Measurements from ENCODE around the gene WDR31.

WDR31 gene

DNA sequence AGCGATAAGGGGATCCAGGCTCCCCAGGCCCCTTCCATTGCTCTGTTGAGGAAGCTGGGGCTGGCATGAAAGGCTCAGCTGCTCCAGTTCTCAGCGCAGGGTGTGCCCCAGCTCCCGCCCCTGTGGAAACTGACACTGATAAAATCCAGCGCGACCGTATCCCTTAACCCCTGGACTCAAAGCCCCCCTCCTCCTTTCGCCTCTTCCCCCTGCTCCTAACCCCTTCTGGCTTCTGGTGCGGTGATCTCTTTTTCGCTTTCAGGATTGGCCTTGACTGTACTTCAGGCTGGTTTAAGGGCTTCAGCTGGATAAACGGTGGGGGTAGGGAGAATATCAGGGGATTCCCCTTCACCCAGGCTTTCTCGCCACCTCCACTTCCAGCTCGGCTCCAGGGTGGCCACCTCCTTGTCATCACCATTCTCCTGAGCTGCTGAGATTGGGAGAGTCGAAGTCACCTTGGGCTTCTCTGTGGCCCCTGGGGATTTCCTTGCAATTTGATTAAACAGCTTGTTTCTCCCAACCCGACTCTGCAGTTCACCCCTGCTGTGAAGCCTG, 10.1 kb upstream of the WDR31 start:
- Histone ChIP-seq H3K27ac (ENCODE audit: low read depth, low read length) (no peak overlapping the region), H3K27me3 (ENCODE audit: control insufficient read depth, insufficient read depth, low read length) (peaks cover 51% of the 10 kb centered on the region), H3K9ac (ENCODE audit: low read length) (no peak overlapping the region), H3K9me3 (ENCODE audit: control insufficient read depth, insufficient read depth, low read depth, low read length) (no peaks in the 10 kb centered on the region), H3K4me1 (ENCODE audit: control insufficient read depth, insufficient read depth, low read length) (peaks cover 14% of the 10 kb centered on the region), H3K4me3 (ENCODE audit: low read depth, low read length) (peak overlapping the region; percentile 56), H3K36me3 (ENCODE audit: control insufficient read depth, insufficient read depth, low read length) (no peaks in the 10 kb centered on the region)

DNA sequence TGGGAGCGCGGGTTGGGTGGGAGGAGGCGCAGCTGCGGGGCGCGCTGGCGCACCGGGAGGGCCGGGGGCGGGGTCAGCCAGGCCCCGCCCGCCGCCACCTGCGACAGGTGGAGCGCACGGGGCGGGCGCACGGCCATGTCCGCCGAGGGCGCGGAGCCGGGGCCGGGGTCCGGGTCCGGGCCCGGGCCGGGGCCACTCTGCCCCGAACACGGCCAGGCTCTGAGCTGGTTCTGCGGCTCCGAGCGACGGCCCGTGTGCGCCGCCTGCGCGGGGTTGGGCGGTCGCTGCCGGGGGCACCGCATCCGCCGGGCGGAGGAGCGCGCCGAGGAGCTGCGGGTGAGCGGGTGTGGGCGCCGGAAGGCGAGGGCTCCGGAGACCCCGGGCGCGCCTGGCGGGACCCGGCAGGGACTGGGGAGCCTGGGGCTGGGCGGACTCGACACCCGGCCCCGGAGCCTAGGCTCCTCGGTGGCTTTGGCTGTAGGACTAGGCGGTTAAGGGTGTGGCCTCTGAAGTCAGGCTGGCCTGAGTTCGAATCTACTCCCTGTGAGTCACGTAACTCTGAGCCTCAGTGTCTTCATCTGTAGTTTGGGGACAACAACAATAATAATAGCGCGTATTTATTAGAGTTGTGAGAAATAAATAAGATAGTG, 9.5 kb upstream of the WDR31 start, which contains the start of gene BSPRY:
TSS of gene BSPRY (plus strand) at position 97 of the 650 bp plus-strand sequence. CDS start at position 136, 39 bp downstream.
- Histone ChIP-seq H3K27me3 (ENCODE audit: control insufficient read depth, insufficient read depth, low read length) (peaks cover 51% of the 10 kb centered on the region), H3K4me1 (ENCODE audit: control insufficient read depth, insufficient read depth, low read length) (peaks cover 14% of the 10 kb centered on the region), H3K27ac (ENCODE audit: low read depth, low read length) (no peak within 1 kb of the TSS), H3K9me3 (ENCODE audit: control insufficient read depth, insufficient read depth, low read depth, low read length) (no peaks in the 10 kb centered on the region), H3K36me3 (ENCODE audit: control insufficient read depth, insufficient read depth, low read length) (no peaks in the 10 kb centered on the region), H3K4me3 (ENCODE audit: low read depth, low read length) (peak within 1 kb of the TSS; percentile 56), H3K9ac (ENCODE audit: low read length) (no peak within 1 kb of the TSS)

DNA sequence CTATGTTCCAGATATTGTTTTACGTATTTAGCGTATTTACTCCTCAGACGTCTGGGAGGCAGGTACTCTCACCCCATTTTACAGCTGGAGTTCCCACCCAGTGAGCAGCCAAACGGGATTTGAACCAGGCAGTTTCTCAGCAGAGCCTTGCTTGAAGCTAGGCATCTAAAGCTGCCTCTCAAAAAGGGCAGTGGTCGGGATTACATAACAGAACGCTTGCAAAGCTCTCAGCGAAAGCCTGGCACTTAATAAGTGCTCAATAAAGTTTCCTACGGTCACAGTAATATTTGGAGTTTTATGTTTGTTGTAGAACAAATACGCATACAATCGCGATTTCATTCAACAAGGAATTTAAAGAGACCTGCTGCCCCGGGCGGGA, 9.0 kb upstream of the WDR31 start:
- H3K4me3 ChIP-seq (ENCODE audit: low read depth, low read length), result peak overlapping the region; percentile 56
- no peak overlapping the region for H3K9ac ChIP-seq (ENCODE audit: low read length)
- peaks cover 14% of the 10 kb centered on the region for H3K4me1 ChIP-seq (ENCODE audit: control insufficient read depth, insufficient read depth, low read length)
- peaks cover 51% of the 10 kb centered on the region for H3K27me3 ChIP-seq (ENCODE audit: control insufficient read depth, insufficient read depth, low read length)
- no peak overlapping the region for H3K27ac ChIP-seq (ENCODE audit: low read depth, low read length)
- H3K9me3 ChIP-seq (ENCODE audit: control insufficient read depth, insufficient read depth, low read depth, low read length), result no peaks in the 10 kb centered on the region
- H3K36me3 ChIP-seq (ENCODE audit: control insufficient read depth, insufficient read depth, low read length), result no peaks in the 10 kb centered on the region

DNA sequence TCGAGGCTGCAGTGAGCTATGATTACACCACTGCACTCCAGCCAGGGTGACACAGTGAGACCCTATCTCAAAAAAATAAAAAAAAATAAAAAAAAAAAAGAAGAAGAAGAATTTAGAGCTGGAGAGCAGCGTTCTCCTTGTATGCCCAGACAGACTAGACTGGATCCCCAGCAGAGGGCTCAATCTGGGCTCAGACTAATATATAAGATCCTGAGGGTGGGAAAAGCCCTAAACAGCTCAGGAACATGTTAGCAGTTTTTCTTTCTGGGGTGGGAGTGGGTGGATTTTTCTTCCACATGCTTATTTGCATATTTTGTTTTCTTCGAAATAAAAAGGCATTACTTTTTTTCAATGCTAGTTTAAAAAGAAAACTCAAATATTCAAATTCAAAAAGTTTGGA, 8.4 kb upstream of the WDR31 start:
- Histone ChIP-seq H3K27me3 (ENCODE audit: control insufficient read depth, insufficient read depth, low read length) (peaks cover 51% of the 10 kb centered on the region), H3K9ac (ENCODE audit: low read length) (no peak overlapping the region), H3K36me3 (ENCODE audit: control insufficient read depth, insufficient read depth, low read length) (no peaks in the 10 kb centered on the region), H3K4me3 (ENCODE audit: low read depth, low read length) (no peak overlapping the region), H3K4me1 (ENCODE audit: control insufficient read depth, insufficient read depth, low read length) (peaks cover 14% of the 10 kb centered on the region), H3K27ac (ENCODE audit: low read depth, low read length) (no peak overlapping the region), H3K9me3 (ENCODE audit: control insufficient read depth, insufficient read depth, low read depth, low read length) (no peaks in the 10 kb centered on the region)

DNA sequence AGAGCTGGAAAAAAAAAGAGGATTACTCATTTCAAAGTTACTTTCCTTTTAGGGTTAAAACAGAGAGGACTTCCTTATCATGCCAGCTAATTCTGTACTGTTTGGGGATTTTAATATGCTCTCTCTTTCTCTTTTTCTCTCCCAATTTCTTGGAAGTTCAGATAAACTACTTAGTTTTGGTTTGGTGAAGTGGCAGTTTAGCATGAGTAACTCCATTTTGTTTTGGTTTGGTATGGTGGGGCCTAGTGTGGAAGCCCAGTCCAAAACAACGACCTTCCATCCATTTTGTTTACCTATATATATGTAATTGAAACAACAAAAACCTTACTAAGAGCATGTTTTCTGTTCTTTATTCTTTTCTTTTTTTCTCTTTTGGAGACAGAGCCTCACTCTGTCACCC, 5.6 kb upstream of the WDR31 start:
- Histone ChIP-seq H3K27me3 (ENCODE audit: control insufficient read depth, insufficient read depth, low read length) (peaks cover 40% of the 10 kb centered on the region), H3K4me1 (ENCODE audit: control insufficient read depth, insufficient read depth, low read length) (peaks cover 7% of the 10 kb centered on the region), H3K36me3 (ENCODE audit: control insufficient read depth, insufficient read depth, low read length) (no peaks in the 10 kb centered on the region), H3K9me3 (ENCODE audit: control insufficient read depth, insufficient read depth, low read depth, low read length) (no peaks in the 10 kb centered on the region), H3K4me3 (ENCODE audit: low read depth, low read length) (no peak overlapping the region), H3K27ac (ENCODE audit: low read depth, low read length) (no peak overlapping the region), H3K9ac (ENCODE audit: low read length) (no peak overlapping the region)

DNA sequence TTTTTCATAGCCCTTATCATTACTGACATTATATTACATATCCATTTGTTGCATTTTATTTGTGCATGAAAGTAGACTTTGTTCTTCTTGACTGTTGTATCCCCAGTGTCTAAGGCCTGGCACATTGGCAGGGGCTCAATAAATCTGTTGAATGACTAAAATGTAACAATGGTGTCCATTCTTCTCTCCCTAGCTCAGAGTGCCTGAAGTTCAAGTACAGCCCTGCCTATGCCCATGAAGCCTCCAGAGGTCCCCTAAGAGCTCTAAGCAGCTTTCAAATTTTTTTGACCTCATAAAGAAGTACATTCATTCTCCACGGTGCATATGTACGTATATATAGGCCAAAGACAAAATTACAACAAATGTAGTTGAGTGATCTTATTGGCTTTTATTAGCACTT, 5.1 kb upstream of the WDR31 start:
- Histone ChIP-seq H3K9me3 (ENCODE audit: control insufficient read depth, insufficient read depth, low read depth, low read length) (no peaks in the 10 kb centered on the region), H3K4me3 (ENCODE audit: low read depth, low read length) (no peak overlapping the region), H3K36me3 (ENCODE audit: control insufficient read depth, insufficient read depth, low read length) (no peaks in the 10 kb centered on the region), H3K4me1 (ENCODE audit: control insufficient read depth, insufficient read depth, low read length) (peaks cover 2% of the 10 kb centered on the region; the same call in 1 of the 2 replicates), H3K9ac (ENCODE audit: low read length) (no peak overlapping the region), H3K27me3 (ENCODE audit: control insufficient read depth, insufficient read depth, low read length) (peaks cover 36% of the 10 kb centered on the region), H3K27ac (ENCODE audit: low read depth, low read length) (no peak overlapping the region)

DNA sequence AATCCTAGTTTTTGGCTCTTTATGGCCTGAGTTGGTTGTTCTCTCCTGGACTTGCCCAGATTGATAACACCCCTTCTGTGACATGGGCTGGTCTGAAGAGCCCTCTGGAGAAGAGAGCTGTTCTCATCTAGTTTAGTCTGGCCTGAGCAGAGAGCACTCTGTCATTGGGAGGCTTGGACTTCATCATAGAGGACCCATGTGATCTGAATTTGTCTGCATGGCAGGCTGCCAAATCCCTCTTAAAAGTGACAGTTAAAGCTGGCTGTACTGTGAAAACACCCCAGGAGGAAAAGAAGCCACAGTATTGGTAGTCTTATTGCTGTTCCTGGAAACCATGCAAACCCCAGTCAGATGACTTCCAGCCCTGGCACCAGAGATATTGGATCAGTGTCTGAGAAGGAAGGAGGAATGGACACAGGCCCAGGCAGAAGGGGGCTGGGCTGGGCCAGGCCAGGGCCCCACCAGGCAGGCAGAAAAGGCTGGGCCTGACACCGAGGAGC, 3.7 kb upstream of the WDR31 start:
- Histone ChIP-seq H3K4me1 (ENCODE audit: control insufficient read depth, insufficient read depth, low read length) (no peaks in the 10 kb centered on the region), H3K36me3 (ENCODE audit: control insufficient read depth, insufficient read depth, low read length) (no peaks in the 10 kb centered on the region), H3K27me3 (ENCODE audit: control insufficient read depth, insufficient read depth, low read length) (peaks cover 26% of the 10 kb centered on the region), H3K9me3 (ENCODE audit: control insufficient read depth, insufficient read depth, low read depth, low read length) (no peaks in the 10 kb centered on the region), H3K27ac (ENCODE audit: low read depth, low read length) (no peak overlapping the region), H3K9ac (ENCODE audit: low read length) (no peak overlapping the region), H3K4me3 (ENCODE audit: low read depth, low read length) (no peak overlapping the region)

DNA sequence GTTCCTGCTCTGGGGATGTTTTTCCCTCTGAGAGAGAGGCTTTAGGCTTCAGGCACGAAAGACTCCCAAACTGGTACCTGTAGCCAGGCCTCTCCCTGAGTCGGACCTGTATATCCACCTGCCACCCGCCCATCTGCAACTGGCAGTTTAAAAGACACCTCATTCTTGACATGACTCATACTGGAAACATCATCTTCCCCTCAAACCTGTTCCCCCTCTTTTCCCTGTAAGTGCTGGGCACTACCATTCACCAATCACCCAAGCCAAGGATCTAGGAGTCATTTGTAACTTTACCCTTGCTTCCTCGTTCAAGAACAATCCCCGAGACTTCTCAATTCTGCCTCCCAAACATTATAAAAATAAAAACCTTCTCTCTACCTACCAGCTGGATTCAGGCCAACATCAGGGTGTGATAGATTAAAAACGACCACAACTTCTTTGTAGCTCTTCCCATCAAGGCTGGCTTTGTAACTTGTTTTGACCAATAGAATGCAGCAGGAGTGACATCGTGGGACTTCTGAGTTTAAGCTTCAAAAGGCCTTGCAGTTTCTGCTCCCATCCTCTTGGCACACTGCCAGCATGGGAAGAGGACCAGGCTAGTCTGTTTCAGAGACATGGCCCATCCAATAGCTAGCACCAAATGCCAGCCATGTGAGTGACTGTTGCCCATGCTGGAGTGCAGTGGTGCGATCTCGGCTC, 1.8 kb upstream of the WDR31 start:
- no peak overlapping the region for H3K4me3 ChIP-seq (ENCODE audit: low read depth, low read length)
- H3K4me1 ChIP-seq (ENCODE audit: control insufficient read depth, insufficient read depth, low read length), result no peaks in the 10 kb centered on the region
- no peak overlapping the region for H3K27ac ChIP-seq (ENCODE audit: low read depth, low read length)
- no peak overlapping the region for H3K9ac ChIP-seq (ENCODE audit: low read length)
- peaks cover 9% of the 10 kb centered on the region; the same call in 1 of the 2 replicates for H3K27me3 ChIP-seq (ENCODE audit: control insufficient read depth, insufficient read depth, low read length)
- H3K36me3 ChIP-seq (ENCODE audit: control insufficient read depth, insufficient read depth, low read length), result no peaks in the 10 kb centered on the region
- no peaks in the 10 kb centered on the region for H3K9me3 ChIP-seq (ENCODE audit: control insufficient read depth, insufficient read depth, low read depth, low read length)

DNA sequence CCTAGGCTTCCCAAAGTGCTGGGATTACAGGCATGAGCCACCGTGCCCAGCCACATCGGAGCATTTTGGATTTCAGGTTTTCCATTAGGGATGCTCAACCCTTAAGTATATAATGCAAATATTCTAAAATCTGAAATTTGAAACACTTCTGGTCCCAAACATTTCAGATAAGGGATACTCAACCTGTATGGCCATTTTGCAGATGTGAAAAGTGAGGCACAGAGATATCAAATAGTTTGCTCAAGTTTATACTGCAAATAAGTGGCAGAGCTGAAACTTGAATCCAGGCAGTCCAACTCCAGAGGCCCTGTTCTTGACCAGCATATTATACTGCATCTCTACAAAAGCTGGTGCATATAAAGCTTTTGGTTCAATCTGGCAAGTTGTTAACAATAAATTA, 2.4 kb downstream of the WDR31 start:
- Histone ChIP-seq H3K4me3 (ENCODE audit: low read depth, low read length) (no peak overlapping the region), H3K9me3 (ENCODE audit: control insufficient read depth, insufficient read depth, low read depth, low read length) (no peaks in the 10 kb centered on the region), H3K9ac (ENCODE audit: low read length) (no peak overlapping the region), H3K27ac (ENCODE audit: low read depth, low read length) (no peak overlapping the region), H3K27me3 (ENCODE audit: control insufficient read depth, insufficient read depth, low read length) (peaks cover 9% of the 10 kb centered on the region; the same call in 1 of the 2 replicates), H3K4me1 (ENCODE audit: control insufficient read depth, insufficient read depth, low read length) (no peaks in the 10 kb centered on the region), H3K36me3 (ENCODE audit: control insufficient read depth, insufficient read depth, low read length) (no peaks in the 10 kb centered on the region)

DNA sequence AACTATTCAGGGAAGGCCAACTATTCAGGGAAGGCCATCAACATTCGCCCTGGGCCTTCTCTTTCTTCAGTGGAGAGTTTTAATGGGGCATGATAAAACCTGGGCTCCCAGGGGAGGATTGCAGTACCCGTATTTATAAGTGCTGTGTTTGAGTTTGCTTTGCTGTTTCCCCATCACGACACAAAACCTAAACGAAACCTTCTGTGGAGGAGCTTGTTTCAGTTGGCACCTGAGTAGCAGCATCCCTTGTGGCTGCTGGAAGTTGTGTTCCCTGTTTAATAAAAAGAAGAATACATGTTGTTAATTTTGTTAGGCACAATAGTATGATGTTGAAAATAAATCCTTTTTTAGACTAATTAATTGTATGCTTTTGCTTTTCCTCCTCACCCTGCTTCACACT, 8.3 kb downstream of the WDR31 start:
- H3K4me3 ChIP-seq (ENCODE audit: low read depth, low read length), result no peak overlapping the region
- H3K9ac ChIP-seq (ENCODE audit: low read length), result no peak overlapping the region
- H3K27me3 ChIP-seq (ENCODE audit: control insufficient read depth, insufficient read depth, low read length), result no peaks in the 10 kb centered on the region
- H3K9me3 ChIP-seq (ENCODE audit: control insufficient read depth, insufficient read depth, low read depth, low read length), result no peaks in the 10 kb centered on the region
- no peaks in the 10 kb centered on the region for H3K4me1 ChIP-seq (ENCODE audit: control insufficient read depth, insufficient read depth, low read length)
- no peaks in the 10 kb centered on the region for H3K36me3 ChIP-seq (ENCODE audit: control insufficient read depth, insufficient read depth, low read length)
- H3K27ac ChIP-seq (ENCODE audit: low read depth, low read length), result no peak overlapping the region
